ENCODE data around the gene PIAS4. TPM values are rescaled to one million over a fixed set of nuclear protein-coding genes. Genes with fewer than 3 reads are reported as not detected.

The PIAS4 gene
- total and polyA plus RNA-seq, 2 of the 13 experiments (the other 11 are each of a cell fraction or from before 2014, with no cell fraction given) = 9.0 to 20.1 TPM

GRCh38 chr19:3970808-3971598 lies 36.5 kb upstream of the PIAS4 start, which contains the start of gene DAPK3 (continued):
- 0 out of 2 replicates have a peak, but pooled peaks have one; percentile 59 for TF ChIP-seq ZBTB49 (CRISPR knock-in tag; IDR thresholded peaks at IDR 0.05; ENCODE audit: borderline replicate concordance)
- peak; percentile 88 for TF ChIP-seq SPEN (CRISPR knock-in tag; IDR thresholded peaks at IDR 0.05; ENCODE audit: low read depth)
- no peak for TF ChIP-seq ZNF446 (CRISPR knock-in tag; IDR thresholded peaks at IDR 0.05)
- TF ChIP-seq ZNF329 (CRISPR knock-in tag; IDR thresholded peaks at IDR 0.05; ENCODE audit: low read depth) = peak; percentile 55; the same call in 1 of the 2 replicates
- TF ChIP-seq SUZ12 (IDR thresholded peaks at IDR 0.05; ENCODE audit: low read depth, low read length) = no peak
- TF ChIP-seq ZNF207 (IDR thresholded peaks at IDR 0.05; ENCODE audit: borderline replicate concordance) = no peak
- no peak for TF ChIP-seq ZNF124 (CRISPR knock-in tag; IDR thresholded peaks at IDR 0.05)
- TF ChIP-seq ZIK1 (CRISPR knock-in tag; IDR thresholded peaks at IDR 0.05; ENCODE audit: borderline replicate concordance, low read depth) = peak; percentile 76; the same call in 1 of the 2 replicates
- 0 out of 2 replicates have a peak, but pooled peaks have one; percentile 35 for TF ChIP-seq ZBTB44 (CRISPR knock-in tag; IDR thresholded peaks at IDR 0.05)
- TF ChIP-seq ELF3 (CRISPR knock-in tag; IDR thresholded peaks at IDR 0.05) = peak; percentile 80; the same call in 1 of the 2 replicates
- TF ChIP-seq TFDP2 (CRISPR knock-in tag; IDR thresholded peaks at IDR 0.05) = no peak; the same call in 1 of the 2 replicates
- no peak for TF ChIP-seq ZNF691 (CRISPR knock-in tag; IDR thresholded peaks at IDR 0.05; ENCODE audit: borderline replicate concordance, low read depth)
- TF ChIP-seq ZNF552 (CRISPR knock-in tag; IDR thresholded peaks at IDR 0.05; ENCODE audit: borderline replicate concordance) = no peak
- no peak for TF ChIP-seq ZSCAN12 (CRISPR knock-in tag; IDR thresholded peaks at IDR 0.05)
- no peak for TF ChIP-seq FUBP1 (CRISPR knock-in tag; IDR thresholded peaks at IDR 0.05; ENCODE audit: borderline replicate concordance)
- 0 out of 2 replicates have a peak, but pooled peaks have one; percentile 32 for TF ChIP-seq ZNF12 (CRISPR knock-in tag; IDR thresholded peaks at IDR 0.05)
- no peak for TF ChIP-seq ZNF20 (CRISPR knock-in tag; IDR thresholded peaks at IDR 0.05)
- TF ChIP-seq HMGXB4 (CRISPR knock-in tag; IDR thresholded peaks at IDR 0.05; ENCODE audit: borderline replicate concordance in 1 of 2, low read depth in 1 of 2) = peak; percentile 26 to 64; a peak in 2 of 4 replicates

Data from HepG2 (cell line).